Lower leg skin (tissue), 4 donors: ENCODE results near the gene MAGOH. TPM values are rescaled to one million over a fixed set of nuclear protein-coding genes. Genes with fewer than 3 reads are reported as not detected.

Experiments used
- DNase-seq, 2 donors: peaks; one replicate each; pipeline ENCODE4 v3.0.0-alpha.2; 2019; ENCODE audit warnings: low spot score in 2 of 2
- H3K4me3 ChIP-seq: fragments of 200-600 bp; sonication (generic); 2 replicates; pipeline ENCODE4 v1.5.1; 2017; ENCODE audit warnings: mild to moderate bottlenecking, low read depth; ENCODE audit not compliant: poor library complexity, severe bottlenecking
- CTCF ChIP-seq, 3 donors: fragments of 450-650 bp; IDR thresholded peaks; one replicate each; pipeline ENCODE4 v1.5.1; 2016; ENCODE audit warnings: antibody characterized with exemption in 3 of 3, mild to moderate bottlenecking in 3 of 3, moderate library complexity in 2 of 3
- POLR2A ChIP-seq, 2 donors: fragments of 450-650 bp; IDR thresholded peaks; one replicate each; pipeline ENCODE4 v1.6.1; 2016 to 2017; ENCODE audit warnings: antibody characterized with exemption in 2 of 2, mild to moderate bottlenecking in 1 of 2, moderate library complexity in 1 of 2
- WGBS, 2 donors: methylation state at CpG; one replicate each; pipeline ENCODE4 v1.1.5; 2018; 5-methylcytosine and 5-hydroxymethylcytosine counted together
- intact Hi-C: fragments of 100-400 bp; cut with DNase I; formaldehyde crosslinking; loops from one replicate; pipeline ENCODE4 v1.15.0; 2023; ENCODE audit warnings: low total_unique reads
- total RNA-seq, 4 donors: library from RNA; depleted of rRNA; stranded (reverse); fragments of >200 nt; gene quantifications; one replicate each; pipeline ENCODE4 v1.1.0, GENCODE V29; 2016

MAGOH gene
- total RNA-seq, 4 donors from 2014 or later, result 15.2 to 33.7 (median 21.1) TPM

- H3K4me3 ChIP-seq, result no peak overlapping the region
- no peak for DNase-seq
- WGBS, 2 donors, result 93 to 94% methylated on average over 11 of the region's 11 CpGs
- TF ChIP-seq CTCF (IDR thresholded peaks at IDR 0.05) (no peak), POLR2A (IDR thresholded peaks at IDR 0.05) (no peak)
- intact Hi-C loops, result no loop called here
These were observed 18.5 kb upstream of the MAGOH start for GRCh38 chr1:53256511-53257453.

DNA sequence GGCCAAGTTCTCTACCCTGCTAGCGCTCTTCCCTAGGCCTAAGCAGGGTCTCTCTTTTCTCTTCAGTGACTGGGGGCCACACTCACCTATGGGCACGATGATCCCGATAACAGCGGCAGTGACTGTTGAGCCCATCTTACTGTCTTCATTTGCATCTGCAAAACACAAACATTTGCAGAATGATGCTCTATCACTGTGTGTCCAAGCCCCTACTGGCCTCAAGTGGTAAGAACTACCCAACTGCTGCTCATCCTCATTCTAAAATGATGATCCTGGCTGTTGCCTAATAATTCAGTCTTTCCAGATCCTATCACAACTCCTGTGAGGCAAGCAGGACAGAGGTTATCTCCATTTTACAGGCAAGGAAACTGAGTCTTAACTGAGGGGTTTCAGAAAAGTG is 16.7 kb upstream of the MAGOH start:
- no peak overlapping the region for H3K4me3 ChIP-seq
- no peak for DNase-seq
- WGBS, 2 donors, result 99% methylated on average over 4 of the region's 4 CpGs
- TF ChIP-seq CTCF (IDR thresholded peaks at IDR 0.05), result no peak
- no peak for TF ChIP-seq POLR2A (IDR thresholded peaks at IDR 0.05)
- intact Hi-C loops, result no loop called here

DNA sequence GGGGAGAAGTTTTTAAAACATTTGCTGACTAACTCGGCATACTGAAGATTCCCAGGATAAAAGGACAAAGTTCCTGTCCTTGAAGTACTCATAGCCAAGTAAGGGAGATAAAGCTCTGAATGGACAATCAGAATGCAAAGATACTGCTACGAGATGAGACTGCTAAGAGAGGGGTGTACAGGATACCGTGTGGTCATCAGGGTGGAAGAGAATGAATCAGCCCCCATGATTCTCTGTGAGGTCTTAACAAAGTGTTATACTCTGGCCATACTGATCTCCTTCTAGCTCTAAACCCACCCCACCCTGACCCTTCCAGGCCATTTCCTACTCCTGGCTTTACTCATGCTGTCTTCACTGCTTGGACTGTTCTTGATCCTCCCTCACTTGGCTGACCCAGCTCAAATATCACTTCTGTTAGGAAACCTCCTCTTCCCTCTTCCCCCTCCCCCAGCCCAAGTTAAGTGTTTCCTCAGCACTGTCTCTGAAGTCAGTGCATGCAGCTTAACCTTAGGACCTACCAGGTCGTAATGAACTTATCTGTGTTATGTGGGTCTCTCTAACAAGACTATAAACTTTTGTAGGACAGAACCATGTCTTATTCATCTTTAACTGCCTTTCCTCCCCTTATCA is 15.8 kb upstream of the MAGOH start:
- H3K4me3 ChIP-seq, result no peak overlapping the region
- DNase-seq, result no peak
- 76 to 86% methylated on average over 4 of the region's 4 CpGs for WGBS, 2 donors
- TF ChIP-seq POLR2A (IDR thresholded peaks at IDR 0.05) (no peak), CTCF (IDR thresholded peaks at IDR 0.05) (no peak)
- intact Hi-C loops, result no loop called here

GRCh38 chr1:53250325-53250724 is 12.0 kb upstream of the MAGOH start:
- intact Hi-C loops, result no loop called here
- no peak for DNase-seq
- no peak overlapping the region for H3K4me3 ChIP-seq
- TF ChIP-seq POLR2A (IDR thresholded peaks at IDR 0.05) (no peak), CTCF (IDR thresholded peaks at IDR 0.05) (no peak)
- 87 to 89% methylated on average over 4 of the region's 4 CpGs for WGBS, 2 donors

DNA sequence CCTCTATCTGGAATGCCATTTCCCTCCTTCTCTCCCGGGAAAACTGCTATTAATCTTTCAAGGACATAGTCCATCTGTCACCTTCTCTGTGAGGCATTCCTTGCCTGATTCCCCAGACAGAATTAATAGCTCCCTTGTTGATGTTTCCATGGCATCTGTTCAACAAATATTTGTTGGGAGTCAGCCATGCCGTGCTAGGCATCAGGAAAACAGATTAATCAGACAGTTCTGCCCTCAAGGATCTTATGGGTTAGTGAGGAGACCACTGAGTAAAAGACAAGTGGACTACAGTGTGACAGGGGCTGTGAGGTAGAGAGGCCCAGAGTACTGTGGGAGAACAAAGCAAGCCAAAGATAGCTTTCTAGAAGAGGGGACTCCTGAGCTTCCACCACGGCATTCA is 11.4 kb upstream of the MAGOH start:
- WGBS, 2 donors, result 65 to 71% methylated on average over 3 of the region's 3 CpGs
- intact Hi-C loops, result no loop called here
- no peak for TF ChIP-seq CTCF (IDR thresholded peaks at IDR 0.05)
- TF ChIP-seq POLR2A (IDR thresholded peaks at IDR 0.05), result no peak
- no peak for DNase-seq
- H3K4me3 ChIP-seq, result no peak overlapping the region
